ENCODE measurements around the gene PKP4. TPM values are rescaled to one million over a fixed set of nuclear protein-coding genes. Genes with fewer than 3 reads are reported as not detected.

The PKP4 gene
- total and polyA plus RNA-seq, 2 experiments from 2014 or later: 35.7 to 92.3 TPM

DNA sequence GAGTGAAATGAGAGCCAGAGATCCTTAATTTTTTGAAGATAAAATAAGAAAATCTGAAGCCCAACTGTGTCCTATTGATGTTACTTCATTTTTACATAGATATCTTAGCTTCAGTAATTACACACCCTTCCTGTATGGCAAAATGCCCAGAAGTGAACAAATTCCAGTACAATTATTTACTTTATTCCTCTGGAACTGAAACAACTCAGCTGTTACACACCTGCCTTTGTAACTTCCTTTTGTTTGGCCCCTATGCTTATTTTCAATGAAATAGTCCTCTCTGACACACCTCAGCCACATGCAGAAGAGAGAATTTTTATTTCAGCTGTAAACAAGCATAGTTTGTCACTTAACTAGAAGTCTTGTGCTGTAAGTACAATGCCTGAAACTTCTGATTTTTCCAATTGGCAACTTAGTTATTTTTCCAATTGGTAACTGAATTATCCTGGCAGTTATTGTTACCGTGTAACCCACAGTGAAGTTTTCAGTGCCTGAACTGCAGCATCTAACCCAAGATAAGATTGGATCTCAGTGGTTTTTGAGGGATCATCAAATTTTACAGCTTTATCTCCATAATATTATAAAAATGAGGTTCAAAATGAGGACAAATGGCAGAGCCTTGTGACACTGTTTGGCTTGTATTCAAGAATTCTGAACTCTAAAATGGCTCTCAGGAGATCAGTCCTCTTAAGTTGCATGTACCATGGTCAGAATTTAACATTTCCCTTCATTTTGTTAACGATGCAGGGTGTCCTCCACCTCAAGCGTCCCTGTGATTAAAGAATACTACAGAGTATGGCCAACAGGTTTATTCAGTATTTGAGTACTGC lies 82.6 kb downstream of the PKP4 start:
- Histone ChIP-seq H3K36me3 (ENCODE audit: insufficient read depth) (no peaks in the 10 kb centered on the region), H3K9me2 (ENCODE audit: insufficient read depth) (no peaks in the 10 kb centered on the region), H3F3A (replicated peaks; ENCODE audit: low read depth) (no peaks in the 10 kb centered on the region), H3K4me1 (ENCODE audit: insufficient read depth) (no peaks in the 10 kb centered on the region), H4K20me1 (replicated peaks; ENCODE audit: insufficient read depth) (no peaks in the 10 kb centered on the region; the same call in 1 of the 2 replicates), H3K27ac (ENCODE audit: low read depth) (no peak overlapping the region), H2AFZ (no peak overlapping the region), H3K4me2 (no peak overlapping the region), H3K79me2 (replicated peaks; ENCODE audit: insufficient read depth) (0 out of 2 replicates have a peak, but pooled peaks cover 14% of the 10 kb centered on the region), H3K27me3 (ENCODE audit: insufficient read depth) (no peaks in the 10 kb centered on the region), H3K4me3 (no peak overlapping the region)
- ATAC-seq: no peak
- H3K27ac Mint-ChIP-seq: no peak overlapping the region
- peaks cover 8% of the 10 kb centered on the region for H3K4me1 Mint-ChIP-seq
- peaks cover 7% of the 10 kb centered on the region; the same call in 2 of the 3 replicates for H3K36me3 Mint-ChIP-seq (ENCODE audit: low read depth)
- TF ChIP-seq NANOG (IDR thresholded peaks at IDR 0.05; ENCODE audit: borderline replicate concordance): no peak
- TF ChIP-seq REST (IDR thresholded peaks at IDR 0.05; ENCODE audit: unreplicated experiment): no peak
- TF ChIP-seq POLR2AphosphoS5 (IDR thresholded peaks at IDR 0.05; ENCODE audit: low read depth): no peak
- no peak for TF ChIP-seq ZNF114 (CRISPR knock-in tag; IDR thresholded peaks at IDR 0.05)
- no peak for TF ChIP-seq CREB1 (CRISPR knock-in tag; IDR thresholded peaks at IDR 0.05; ENCODE audit: low read depth)
- no peak for TF ChIP-seq EZH2 (IDR thresholded peaks at IDR 0.05; ENCODE audit: low read depth, unreplicated experiment)
- no peak for TF ChIP-seq STAT1 (IDR thresholded peaks at IDR 0.05; ENCODE audit: unreplicated experiment)
- TF ChIP-seq, protein P1, sequence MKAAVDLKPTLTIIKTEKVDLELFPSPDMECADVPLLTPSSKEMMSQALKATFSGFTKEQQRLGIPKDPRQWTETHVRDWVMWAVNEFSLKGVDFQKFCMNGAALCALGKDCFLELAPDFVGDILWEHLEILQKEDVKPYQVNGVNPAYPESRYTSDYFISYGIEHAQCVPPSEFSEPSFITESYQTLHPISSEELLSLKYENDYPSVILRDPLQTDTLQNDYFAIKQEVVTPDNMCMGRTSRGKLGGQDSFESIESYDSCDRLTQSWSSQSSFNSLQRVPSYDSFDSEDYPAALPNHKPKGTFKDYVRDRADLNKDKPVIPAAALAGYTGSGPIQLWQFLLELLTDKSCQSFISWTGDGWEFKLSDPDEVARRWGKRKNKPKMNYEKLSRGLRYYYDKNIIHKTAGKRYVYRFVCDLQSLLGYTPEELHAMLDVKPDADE (IDR thresholded peaks at IDR 0.05): no peak
- TF ChIP-seq JUNB (IDR thresholded peaks at IDR 0.05; ENCODE audit: unreplicated experiment): no peak
- TF ChIP-seq EZH2phosphoT487 (IDR thresholded peaks at IDR 0.05; ENCODE audit: unreplicated experiment): no peak
- TF ChIP-seq ZNF462 (CRISPR knock-in tag; IDR thresholded peaks at IDR 0.05): no peak
- TF ChIP-seq, protein P2, sequence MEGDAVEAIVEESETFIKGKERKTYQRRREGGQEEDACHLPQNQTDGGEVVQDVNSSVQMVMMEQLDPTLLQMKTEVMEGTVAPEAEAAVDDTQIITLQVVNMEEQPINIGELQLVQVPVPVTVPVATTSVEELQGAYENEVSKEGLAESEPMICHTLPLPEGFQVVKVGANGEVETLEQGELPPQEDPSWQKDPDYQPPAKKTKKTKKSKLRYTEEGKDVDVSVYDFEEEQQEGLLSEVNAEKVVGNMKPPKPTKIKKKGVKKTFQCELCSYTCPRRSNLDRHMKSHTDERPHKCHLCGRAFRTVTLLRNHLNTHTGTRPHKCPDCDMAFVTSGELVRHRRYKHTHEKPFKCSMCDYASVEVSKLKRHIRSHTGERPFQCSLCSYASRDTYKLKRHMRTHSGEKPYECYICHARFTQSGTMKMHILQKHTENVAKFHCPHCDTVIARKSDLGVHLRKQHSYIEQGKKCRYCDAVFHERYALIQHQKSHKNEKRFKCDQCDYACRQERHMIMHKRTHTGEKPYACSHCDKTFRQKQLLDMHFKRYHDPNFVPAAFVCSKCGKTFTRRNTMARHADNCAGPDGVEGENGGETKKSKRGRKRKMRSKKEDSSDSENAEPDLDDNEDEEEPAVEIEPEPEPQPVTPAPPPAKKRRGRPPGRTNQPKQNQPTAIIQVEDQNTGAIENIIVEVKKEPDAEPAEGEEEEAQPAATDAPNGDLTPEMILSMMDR (conservative IDR thresholded peaks at IDR 0.05; ENCODE audit: low read depth in 2 of 2): no peak
- no peak for TF ChIP-seq ZNF331 (CRISPR knock-in tag; IDR thresholded peaks at IDR 0.05; ENCODE audit: low read depth)
- no peaks in the 10 kb centered on the region for H3K27me3 Mint-ChIP-seq (ENCODE audit: insufficient read depth, low read depth, poor library complexity)
- no peak for DNase-seq (ENCODE audit: low spot score)
- H3K4me3 Mint-ChIP-seq: no peak overlapping the region
- H3K9me3 Mint-ChIP-seq: no peaks in the 10 kb centered on the region
